NCI-H2029 (cell line): ENCODE results near the gene TNNI2.
"Not testable (repeated sequence)": the region's sequence is repeated elsewhere in the genome, so short reads cannot be mapped to it uniquely, and the experiment has no call there.

Experiments used
- DNase-seq: peaks from one replicate; lab custom pipeline; 2025; lab: John Stamatoyannopoulos, UW

The TNNI2 gene

DNA sequence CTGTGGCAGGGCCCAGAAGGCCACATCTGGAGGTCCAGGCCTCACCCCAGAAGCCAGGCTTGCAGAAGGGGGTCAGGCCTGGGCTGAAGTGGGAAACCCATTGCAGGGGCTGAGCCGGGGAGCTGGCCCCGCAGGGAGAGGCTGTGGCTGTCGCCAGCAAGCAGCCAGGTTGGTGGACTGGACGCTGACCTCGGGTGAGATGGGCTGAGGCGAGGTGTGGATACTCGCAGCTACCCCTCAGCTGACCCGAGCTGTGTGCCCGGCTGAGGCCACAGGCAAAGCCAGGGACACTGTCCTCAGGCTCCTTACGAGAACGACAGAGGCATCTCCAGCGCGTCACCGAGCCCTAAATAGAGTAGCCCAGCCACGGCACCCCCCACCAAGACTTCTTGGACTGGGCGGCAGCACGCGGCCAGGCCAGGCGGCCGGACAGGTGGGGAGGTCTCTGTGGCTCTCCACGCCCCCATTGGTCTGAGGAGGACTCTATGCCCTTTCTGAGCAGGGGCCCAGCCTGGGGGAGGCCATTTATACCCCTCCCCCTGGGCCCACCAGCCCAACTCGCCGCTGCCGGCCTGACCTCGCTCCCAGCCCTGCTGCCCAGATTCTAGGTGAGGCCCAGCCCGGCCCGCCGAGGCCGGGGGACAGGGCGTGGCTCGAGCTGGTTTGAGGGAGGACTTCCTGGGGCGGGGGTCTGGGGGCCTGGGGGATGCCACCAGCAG is at the start of gene TNNI2:
Gene TNNI2 (plus strand): TSS at position 556 of the 719 bp plus-strand sequence. CDS start 716 bp downstream, outside the sequence.
- DNase-seq = no peak

DNA sequence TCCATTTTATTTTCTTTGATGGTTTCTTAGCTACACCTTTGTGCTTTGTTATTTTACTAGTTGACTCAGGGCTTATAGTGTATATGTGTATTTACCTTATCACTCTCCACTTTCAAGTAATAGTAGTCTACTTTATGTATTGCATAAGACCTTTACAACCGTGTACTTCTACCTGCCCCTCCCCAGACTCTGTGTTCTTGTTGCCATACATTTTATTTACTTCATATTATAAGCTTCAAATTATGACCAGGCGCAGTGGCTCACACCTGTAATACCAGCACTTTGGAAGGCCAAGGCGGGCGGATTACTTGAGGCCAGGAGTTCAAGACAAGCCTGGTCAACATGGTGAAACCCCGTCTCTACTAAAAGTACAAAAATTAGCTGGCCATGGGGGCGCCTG is 46.9 kb upstream of the TNNI2 start:
- no peak for DNase-seq

DNA sequence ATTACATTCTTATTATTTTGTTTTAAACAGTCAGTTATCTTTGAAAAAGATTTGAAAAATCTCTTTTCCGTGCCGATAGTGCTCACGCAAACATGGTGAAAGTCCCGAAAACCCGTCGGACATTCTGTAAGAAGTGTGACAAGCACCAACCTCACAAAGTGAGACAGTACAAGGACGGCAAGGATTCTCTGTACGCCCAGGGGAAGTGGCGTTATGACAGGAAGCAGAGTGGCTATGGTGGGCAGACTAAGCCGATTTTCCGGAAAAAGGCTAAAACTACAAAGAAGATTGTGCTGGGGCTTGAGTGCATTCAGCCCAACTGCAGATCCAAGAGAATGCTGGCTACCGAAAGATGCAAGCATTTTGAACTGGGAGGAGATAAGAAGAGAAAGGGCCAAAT is 46.3 kb upstream of the TNNI2 start:
- DNase-seq = no peak

DNA sequence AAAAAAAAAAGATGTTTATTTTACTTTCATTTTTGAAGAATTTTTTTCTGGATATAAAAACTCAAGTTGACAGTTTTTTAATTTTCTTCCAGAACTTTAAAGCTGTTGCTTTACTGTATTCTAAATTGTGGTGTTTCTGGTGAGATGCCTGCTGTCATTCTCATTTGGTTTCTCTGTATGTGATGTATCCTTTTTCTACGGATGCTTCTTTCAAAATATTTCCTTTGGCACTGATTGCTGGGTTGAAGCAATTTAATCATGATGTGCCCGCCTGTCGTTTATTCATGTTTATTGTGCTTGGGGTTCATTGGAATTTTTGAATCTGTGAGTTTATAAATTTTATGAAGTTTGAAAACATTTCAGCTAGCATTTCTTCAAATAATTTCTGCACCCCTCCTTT is 45.7 kb upstream of the TNNI2 start:
- DNase-seq = no peak

DNA sequence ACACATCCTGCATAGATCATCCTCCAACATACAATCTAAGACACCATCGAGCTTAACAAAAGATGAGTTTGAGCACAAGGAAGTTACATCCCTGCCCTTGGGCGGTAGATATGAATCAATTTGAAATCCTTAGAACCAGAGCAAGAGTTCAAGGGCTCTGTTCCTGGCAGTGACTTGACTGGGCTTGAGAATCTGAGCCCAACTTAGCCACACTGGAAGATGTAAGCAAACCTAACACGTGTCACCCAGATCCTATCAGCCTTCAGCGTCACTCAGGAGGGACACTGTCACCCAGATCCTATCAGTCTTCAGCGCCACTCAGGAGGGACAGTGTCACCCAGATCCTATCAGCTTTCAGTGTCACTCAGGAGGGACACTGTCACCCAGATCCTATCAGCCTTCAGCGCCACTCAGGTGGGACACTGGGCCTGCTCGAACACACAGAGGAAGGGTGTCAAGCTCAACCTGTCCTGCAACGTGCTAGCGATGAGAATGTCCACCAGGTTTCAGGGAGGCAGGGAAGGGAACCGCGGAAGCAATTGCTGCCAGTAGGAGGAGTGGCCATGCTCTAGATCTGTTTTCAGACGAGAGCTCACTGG is 42.3 kb upstream of the TNNI2 start:
- DNase-seq = no peak

DNA sequence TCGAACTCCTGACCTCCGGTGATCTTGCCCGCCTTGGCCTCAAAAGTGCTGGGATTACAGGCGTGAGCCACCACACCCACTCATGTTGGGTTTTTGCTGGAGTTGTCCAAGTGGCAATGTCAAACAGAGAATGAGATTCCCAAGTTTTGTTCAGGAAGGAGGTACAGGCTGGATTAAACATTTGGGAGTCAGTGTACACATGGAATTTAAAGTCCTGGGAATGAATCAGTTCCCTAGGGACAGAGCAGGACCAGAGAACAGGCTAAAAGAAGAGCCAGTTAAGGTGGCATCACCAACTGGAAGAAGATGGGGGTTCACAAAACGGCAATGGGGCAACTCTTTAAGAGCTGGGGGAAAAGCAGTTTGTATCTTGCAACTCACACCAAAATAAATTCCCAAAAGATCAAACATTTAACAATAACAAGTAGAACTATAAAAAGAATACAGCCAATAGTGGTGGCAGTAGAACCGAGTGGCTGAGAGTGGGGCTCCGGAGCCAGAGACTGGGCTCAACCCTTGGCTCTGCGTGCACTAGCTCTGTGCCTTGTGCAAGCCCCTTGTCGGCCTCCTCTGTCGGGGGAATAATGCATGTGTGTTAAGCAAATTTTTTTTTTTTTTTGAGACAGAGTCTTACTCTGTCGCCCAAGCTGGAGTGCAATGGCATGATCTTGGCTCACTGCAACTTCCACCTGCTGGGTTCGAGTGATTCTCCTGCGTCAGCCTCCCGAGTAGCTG is 41.2 kb upstream of the TNNI2 start:
- DNase-seq = no peak

DNA sequence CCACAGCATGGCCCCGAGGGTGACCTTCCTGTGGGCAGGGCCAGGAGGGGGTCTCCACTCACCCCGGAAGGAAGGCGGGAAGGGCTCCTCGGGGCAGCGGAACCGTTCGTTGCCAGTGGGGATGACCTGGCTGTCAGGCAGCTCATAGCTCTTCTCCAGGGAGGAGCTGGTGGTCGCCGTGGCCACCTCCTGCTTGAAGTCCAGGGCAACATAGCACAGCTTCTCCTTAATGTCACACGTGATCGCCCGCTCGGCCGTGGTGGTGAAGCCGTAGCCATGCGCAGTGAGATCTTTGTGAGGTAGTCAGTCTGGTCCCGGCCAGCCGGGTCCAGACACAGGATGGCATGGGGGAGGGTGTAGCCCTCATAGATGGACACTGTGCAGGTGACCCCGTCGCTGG is 35.5 kb upstream of the TNNI2 start:
- DNase-seq = no peak

DNA sequence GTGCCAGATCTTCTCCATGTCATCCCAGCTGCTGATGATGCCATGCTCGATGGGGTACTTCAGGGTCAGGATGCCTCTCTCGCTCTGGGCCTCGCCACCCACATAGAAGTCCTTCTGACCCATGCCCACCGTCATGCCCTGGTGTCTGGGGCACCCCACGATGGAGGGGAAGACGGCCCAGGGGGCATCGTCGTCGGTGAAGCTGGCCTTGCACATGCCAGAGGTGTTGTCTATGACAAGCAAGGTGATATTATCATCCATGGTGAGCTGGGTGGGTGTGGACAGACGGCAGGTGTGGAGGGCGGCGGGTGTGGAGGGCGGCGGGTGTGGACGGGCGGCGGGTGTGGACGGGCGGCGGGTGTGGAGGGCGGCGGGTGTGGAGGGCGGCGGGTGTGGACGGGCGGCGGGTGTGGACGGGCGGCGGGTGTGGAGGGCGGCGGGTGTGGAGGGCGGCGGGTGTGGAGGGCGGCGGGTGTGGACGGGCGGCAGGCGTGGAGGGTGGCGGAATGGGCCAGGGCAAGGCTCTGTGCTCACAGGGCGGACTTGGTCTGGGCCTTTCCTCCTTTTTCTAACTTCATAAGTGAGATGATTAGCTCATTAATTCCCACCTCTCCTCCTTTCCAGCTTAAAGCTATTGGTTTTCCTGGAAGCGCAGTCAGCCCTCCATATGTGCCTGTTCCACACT is 34.8 kb upstream of the TNNI2 start:
- DNase-seq = not testable (repeated sequence)

DNA sequence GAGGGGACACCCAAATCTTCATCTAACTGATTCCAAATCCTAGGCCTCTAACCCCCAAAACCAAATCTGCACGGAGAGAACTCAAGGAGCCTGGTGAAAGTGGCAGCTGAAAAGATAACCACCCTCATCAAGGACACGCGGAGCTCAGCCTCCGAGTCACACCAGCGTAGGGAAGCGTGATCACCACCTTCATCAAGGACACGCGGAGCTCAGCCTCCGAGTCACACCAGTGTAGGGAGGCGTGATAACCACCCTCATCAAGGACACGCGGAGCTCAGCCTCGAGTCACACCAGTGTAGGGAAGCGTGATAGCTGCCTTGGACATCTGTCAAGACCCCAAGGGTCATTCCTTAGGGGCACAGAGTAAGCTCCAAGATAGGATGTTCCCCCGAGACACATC is 33.3 kb upstream of the TNNI2 start:
- DNase-seq = no peak

DNA sequence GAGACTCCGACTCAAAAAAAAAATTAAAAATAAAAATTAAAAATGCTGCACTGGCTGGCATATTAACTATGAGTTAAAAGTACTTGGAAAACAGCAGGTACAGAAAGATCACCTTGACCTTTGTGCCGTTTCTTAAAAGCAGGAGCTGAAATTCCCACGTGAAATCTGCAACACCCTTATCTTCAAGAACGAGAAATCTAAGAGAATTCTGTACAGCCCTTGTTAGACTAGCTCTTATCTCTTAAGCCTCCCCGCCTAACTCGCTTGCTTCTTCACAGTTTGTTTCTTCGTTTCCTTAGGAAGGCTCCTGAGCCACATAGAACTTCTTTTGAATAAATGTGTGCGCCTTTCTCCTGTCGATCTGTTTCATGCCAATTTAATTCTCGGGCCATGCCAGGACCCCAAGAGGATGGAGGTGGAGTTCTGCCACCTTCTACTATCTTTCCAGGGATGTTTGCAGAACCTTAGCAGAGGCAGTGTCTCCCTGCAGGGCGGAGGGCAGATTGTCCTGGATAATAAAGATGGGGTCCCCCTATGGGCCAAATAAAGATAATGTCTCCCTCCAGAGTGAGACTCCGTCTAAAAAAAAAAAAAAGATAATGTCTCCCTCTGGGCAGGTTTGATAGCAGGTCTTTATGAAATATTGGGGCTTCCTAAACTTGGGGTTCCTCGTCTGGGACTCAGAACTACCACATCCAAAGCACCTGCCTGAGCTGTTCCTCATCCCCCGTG is 31.4 kb upstream of the TNNI2 start:
- no peak for DNase-seq

DNA sequence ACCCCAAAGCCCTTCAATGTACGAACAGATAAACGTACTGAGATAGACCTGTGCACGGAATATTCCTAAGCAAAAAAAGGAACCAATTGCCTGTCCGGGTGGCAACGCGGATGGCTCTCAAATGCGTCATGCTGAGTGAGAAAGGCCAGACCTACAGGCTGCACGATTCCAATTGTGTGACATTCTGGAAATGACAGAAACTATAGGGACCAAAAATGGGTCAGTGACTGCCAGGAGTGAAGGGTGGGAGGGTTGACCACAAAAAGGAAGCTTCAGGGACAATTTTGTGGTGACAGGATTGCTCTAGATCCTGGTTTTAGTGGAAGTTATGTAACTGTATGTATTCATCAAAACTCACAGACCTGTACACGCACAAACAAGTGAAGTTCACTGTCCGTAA is 28.0 kb upstream of the TNNI2 start:
- no peak for DNase-seq

DNA sequence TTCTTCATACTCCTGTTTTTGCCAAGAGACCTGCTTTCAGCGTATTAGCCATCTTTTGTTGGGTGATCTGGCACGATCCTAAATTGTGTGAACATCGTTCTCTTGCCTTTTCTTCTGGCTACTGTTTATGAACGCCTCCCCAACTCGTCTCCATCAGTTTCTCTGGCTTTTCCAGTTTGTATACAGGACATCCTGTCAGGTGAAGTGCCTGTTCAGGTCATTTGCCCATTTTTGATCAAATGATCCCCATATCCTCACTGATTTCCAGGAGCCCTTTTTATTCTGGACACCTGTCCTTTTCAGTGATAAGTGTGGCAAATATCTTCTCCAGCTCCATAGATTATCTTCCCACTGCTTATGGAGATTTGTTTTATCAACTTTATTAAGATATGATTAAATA is 26.5 kb upstream of the TNNI2 start:
- DNase-seq = no peak

DNA sequence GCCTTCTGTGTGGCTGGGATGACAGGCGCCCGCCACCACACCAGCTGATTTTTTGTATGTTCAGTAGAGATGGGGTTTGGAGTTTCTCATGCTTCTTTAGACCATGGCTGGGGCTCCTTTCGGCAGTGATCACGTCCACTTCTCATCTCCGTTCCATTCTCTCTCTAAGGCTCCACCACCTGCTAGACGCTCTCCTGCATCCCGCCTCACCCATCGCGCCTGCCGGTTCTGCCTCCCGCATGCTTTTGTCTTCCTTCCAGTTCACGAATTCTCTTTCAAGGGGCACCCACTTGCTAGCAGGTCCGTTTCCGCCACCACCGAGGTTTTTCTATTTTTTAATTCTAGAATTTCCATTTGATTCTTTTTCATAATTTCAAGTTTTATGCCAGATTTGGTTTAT is 26.0 kb upstream of the TNNI2 start:
- DNase-seq = no peak

DNA sequence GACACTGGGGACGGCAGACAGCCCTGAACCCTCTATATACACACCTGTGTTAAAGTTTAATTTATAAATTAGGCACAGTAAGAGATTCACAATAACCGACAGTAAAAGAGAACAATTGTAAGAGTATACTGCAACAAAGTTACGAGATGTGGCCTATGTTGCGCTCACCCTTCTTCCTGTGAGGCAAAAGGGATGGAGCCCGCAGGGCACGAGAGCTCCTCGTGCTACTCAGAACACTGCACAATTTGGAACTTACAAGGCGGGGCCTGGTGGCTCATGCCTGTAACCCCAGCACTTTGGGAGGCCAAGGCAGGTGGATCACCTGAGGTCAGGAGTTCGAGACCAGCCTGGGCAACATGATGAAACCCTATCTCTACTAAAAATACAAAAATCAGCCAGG is 25.4 kb upstream of the TNNI2 start:
- not testable (repeated sequence) for DNase-seq

DNA sequence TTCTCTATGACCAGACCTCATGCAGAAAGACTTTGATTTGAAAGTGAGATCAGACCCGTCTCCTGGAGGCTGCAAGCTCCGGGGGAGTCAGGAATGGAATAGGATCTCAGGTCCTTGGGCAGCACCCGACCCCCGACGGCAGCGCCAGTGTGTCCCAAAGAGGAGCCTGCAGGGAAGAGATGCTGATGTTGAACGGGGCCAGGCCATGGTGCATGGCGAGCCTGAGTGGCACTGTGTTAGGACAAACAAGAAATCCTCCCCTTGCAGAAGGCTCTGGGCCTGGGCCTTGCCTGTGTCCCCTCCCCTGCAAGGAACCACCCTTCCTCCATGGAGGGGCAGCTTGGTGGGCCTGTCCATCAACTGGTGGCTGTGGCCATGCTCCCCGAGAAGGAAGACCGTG is 24.1 kb upstream of the TNNI2 start:
- no peak for DNase-seq

DNA sequence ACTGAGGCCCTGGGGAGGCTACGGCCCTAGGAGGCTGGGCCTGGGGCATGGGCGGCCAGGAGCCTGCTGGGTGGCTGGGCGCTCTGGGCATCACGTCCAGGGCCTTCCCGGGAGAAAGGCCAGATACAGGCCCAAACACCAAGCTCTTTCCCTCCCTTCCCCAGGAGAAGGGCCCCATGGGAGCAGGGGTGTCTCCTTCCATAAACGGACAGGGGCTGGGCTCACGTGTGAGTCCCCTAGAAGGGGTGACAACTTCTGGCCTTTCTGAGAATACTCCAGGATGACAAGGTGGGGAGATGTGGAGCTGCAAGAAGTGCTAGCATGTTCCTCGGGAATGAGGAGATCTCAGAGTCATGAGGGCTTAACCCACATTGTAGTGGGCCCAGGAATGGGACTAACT is 23.5 kb upstream of the TNNI2 start:
- no peak for DNase-seq

DNA sequence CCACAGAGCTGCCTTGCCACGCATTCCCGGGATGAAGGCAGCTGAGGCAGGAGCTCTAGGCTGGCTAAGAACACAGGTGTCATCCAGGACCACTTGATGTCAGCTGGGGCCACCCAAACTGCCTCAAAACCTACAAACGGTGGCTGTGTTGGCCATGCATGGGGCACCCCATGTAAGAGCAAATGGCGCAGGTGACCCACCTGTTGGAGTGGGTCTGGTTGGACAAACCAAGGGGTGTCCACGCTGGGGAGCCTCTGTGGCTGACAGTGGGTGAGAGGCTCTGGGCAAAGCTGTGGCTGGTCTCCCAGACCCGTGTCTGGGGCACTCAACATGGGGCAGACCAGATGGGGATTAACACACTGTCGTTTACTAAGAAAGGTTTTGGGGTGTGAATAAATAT is 23.0 kb upstream of the TNNI2 start:
- no peak for DNase-seq

DNA sequence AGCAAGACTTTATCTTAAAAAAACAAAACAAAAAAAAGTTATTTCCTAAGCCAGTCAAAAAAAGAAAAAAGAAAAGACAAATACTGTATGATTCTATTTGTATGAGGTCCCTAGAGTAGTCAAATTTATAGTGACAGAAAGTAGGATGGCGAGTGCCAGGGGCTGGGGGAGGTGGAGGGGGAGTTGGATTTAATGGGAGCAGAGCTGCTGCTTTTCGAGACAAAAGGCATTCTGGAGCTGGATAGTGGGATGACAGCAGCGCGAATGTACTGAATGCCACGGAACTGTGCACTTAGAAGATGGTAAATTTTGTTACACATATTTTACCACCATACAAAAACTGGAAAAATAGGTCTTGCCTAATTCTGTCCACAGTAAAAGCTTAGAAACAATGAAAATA is 21.8 kb upstream of the TNNI2 start:
- no peak for DNase-seq

DNA sequence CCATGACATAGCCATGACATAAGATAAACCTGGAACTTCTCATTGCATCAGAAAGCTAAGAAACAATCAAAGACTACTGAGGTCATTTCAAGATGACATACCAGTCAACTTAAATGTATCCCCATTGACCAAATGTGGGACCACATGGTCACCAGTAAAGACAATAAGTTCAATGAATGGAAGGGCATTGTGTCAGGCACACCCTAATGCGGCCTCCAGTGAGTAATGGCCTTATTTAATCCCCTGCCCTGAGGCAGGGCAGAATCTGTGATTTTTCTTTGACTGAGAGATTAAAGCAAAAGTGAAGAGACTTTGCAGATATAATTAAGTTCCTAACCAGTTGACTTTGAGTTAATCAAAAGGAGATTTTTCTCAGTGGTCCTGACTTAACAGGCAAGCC is 21.3 kb upstream of the TNNI2 start:
- DNase-seq = no peak

DNA sequence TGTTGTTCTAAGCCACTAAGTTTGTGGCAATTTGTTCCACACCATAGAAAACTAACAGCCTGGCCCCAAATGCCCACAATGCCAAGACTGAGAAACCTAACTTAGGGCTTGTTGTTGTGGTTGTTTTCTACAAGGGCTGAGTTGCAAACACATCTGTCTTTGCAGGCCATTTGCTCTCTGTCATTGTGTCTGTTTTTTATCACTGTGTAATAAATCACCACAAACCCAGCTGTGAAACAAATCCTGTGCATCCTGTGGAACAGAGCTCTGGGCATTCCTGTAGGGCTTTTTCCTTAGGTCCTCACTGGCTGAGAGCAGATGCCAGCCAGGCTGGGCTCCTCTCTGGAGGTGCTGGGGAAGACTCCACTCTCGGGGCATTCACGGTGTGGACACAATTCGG is 19.7 kb upstream of the TNNI2 start:
- no peak for DNase-seq

DNA sequence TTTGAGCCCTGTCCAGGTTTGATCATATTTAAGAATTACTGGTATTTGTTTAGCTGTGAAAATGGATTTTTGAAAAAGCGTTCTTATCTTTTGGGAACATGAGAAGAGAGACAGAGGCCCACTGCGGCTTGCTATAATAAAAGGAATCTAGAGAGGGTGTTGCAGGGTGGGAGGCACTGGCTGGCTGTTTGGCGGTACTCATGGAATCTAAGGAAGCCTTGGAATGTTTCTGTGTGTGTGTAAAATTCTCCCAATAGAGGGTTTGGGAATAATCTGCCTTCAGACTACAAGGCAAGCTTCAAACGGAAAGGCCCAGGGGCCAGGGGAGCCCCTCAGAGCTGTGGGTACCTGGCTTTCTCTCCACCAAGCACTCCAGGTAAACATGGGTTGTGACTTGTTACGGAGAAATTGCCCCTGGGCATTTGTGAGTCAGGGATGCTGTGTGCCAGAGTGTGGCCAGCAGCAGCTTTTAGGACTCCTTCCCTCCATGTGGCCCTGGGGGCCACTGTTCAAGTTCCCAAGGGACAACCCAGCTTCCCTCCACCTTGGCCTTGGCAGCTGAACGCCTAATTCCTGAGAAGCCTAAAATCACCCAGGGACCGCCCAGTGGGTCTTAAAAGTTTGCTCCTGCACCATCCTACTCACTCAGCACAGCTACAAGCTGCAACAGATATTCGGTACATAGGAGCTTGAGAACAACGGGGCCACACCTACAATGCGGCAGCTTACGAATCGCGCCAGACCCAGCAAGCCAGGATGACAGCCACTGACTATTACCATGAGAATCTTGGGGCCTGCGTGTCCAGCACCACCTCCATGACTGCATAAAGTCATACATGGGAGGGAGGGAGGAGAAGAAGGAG is 18.1 kb upstream of the TNNI2 start:
- DNase-seq = no peak
